Testis (tissue), 2 donors: ENCODE results near the gene GLI2.

Experiments used
- POLR2A ChIP-seq: fragments of 450-650 bp; IDR thresholded peaks from one replicate; pipeline ENCODE4 v1.6.1; 2017; ENCODE audit warnings: antibody characterized with exemption, mild to moderate bottlenecking, moderate library complexity
- TF ChIP-seq, protein P1 (sequence below), 3 experiments: fragments of 450-650 bp in 2 of 3; fragments of 200-600 bp in 1 of 3; sonication (generic) in 1 of 3; IDR thresholded peaks; one replicate each; pipeline ENCODE4 v1.5.1; 2016 to 2019; ENCODE audit warnings: antibody characterized with exemption in 3 of 3, mild to moderate bottlenecking in 2 of 3, moderate library complexity in 1 of 3

DNA sequence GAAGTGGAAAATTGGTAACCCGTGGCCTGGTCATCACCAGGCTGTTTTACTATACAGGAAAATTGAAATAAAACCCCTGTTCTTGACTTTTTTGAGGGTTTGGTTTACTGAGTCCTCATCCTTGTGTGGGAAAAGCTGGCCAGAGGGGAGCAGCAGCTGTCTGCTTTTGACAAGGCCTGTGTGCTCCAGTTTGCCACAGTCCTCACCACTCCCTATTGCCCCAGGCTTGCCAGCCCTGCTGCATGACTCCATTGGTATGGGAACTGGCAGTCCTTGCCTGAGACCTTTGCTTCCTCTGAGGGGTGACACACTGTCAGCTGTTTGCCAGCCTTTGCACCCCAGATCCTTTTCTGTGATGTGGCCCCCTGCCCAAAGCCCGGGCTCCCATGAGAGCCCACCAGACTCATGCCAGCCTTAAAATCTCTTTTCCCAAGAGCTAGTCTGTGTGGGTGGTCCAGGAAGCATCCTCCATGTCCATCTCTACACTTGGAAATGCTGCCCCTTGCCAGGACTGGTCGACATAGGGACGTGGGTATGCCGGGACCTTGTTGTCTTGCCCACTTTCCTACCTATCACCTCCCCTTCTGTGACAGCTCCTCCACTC is 39.0 kb downstream of the GLI2 start:
- TF ChIP-seq, protein P1, sequence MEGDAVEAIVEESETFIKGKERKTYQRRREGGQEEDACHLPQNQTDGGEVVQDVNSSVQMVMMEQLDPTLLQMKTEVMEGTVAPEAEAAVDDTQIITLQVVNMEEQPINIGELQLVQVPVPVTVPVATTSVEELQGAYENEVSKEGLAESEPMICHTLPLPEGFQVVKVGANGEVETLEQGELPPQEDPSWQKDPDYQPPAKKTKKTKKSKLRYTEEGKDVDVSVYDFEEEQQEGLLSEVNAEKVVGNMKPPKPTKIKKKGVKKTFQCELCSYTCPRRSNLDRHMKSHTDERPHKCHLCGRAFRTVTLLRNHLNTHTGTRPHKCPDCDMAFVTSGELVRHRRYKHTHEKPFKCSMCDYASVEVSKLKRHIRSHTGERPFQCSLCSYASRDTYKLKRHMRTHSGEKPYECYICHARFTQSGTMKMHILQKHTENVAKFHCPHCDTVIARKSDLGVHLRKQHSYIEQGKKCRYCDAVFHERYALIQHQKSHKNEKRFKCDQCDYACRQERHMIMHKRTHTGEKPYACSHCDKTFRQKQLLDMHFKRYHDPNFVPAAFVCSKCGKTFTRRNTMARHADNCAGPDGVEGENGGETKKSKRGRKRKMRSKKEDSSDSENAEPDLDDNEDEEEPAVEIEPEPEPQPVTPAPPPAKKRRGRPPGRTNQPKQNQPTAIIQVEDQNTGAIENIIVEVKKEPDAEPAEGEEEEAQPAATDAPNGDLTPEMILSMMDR (IDR thresholded peaks at IDR 0.05), result no peak
- no peak for TF ChIP-seq POLR2A
